ENCODE data around the gene CERS1. TPM values are rescaled to one million over a fixed set of nuclear protein-coding genes. Genes with fewer than 3 reads are reported as not detected.
A peak's percentile ranks its signal among the peaks of the same experiment; 100 is the strongest.

CERS1 gene
- total and polyA plus RNA-seq, 5 donors from 2014 or later, result not detected

- peaks cover 22% of the 10 kb centered on the region for H3K36me3 Mint-ChIP-seq
- Histone ChIP-seq H3K36me3 (ENCODE audit: control insufficient read depth, insufficient read depth, low read length) (peaks cover 21% of the 10 kb centered on the region), H3K4me1 (ENCODE audit: control insufficient read depth, insufficient read depth, low read length, poor library complexity, severe bottlenecking) (peaks cover 70% of the 10 kb centered on the region), H3K27ac (ENCODE audit: insufficient read depth, low read length, poor library complexity, severe bottlenecking) (peak overlapping the region; percentile 14), H3K9me3 (ENCODE audit: control insufficient read depth in 2 of 2, low read length in 2 of 2) (no peaks in the 10 kb centered on the region), H3K27me3 (ENCODE audit: control insufficient read depth, insufficient read depth, low read length) (no peaks in the 10 kb centered on the region), H3K4me3 (ENCODE audit: low read depth, low read length) (peak overlapping the region; percentile 89)
- no peaks in the 10 kb centered on the region for H3K27me3 Mint-ChIP-seq
- peak overlapping the region; percentile 92 to 97 (median 94) for H3K4me3 Mint-ChIP-seq
- H3K27ac Mint-ChIP-seq, result peak overlapping the region in 2 of 3 donors; percentile 82 to 88
- H3K4me1 Mint-ChIP-seq, result peaks cover 29 to 71% (median 53%) of the 10 kb centered on the region in 4 donors
- DNase-seq (no peak), ATAC-seq (ENCODE audit: low read depth in 2 of 2) (no peak)
- H3K9me3 Mint-ChIP-seq, result no peaks in the 10 kb centered on the region
Observed at GRCh38 chr19:18834644-18834984, 61.3 kb downstream of the CERS1 start.

- Mint-ChIP-seq H3K4me1 (peaks cover 29 to 66% (median 51%) of the 10 kb centered on the region in 4 donors), H3K36me3 (peaks cover 22% of the 10 kb centered on the region), H3K9me3 (no peaks in the 10 kb centered on the region), H3K27ac (peak overlapping the region; percentile 82 to 95 (median 88)), H3K27me3 (no peaks in the 10 kb centered on the region), H3K4me3 (peak overlapping the region; percentile 92 to 97 (median 94))
- Histone ChIP-seq H3K27me3 (ENCODE audit: control insufficient read depth, insufficient read depth, low read length) (no peaks in the 10 kb centered on the region), H3K36me3 (ENCODE audit: control insufficient read depth, insufficient read depth, low read length) (peaks cover 21% of the 10 kb centered on the region), H3K4me3 (ENCODE audit: low read depth, low read length) (peak overlapping the region; percentile 89), H3K9me3 (ENCODE audit: control insufficient read depth in 2 of 2, low read length in 2 of 2) (no peaks in the 10 kb centered on the region), H3K27ac (ENCODE audit: insufficient read depth, low read length, poor library complexity, severe bottlenecking) (peak overlapping the region; percentile 30), H3K4me1 (ENCODE audit: control insufficient read depth, insufficient read depth, low read length, poor library complexity, severe bottlenecking) (peaks cover 64% of the 10 kb centered on the region)
- no peak for ATAC-seq (ENCODE audit: low read depth in 2 of 2)
- no peak for DNase-seq
Observed at GRCh38 chr19:18833849-18834643, 61.9 kb downstream of the CERS1 start.

GRCh38 chr19:18833141-18833476 is 62.8 kb downstream of the CERS1 start:
- ATAC-seq (ENCODE audit: low read depth in 2 of 2) (no peak), DNase-seq (no peak)
- Mint-ChIP-seq H3K4me1 (peaks cover 29 to 56% (median 44%) of the 10 kb centered on the region in 4 donors), H3K27ac (peak overlapping the region; percentile 82 to 96 (median 93)), H3K36me3 (peaks cover 20% of the 10 kb centered on the region), H3K27me3 (peaks cover 8% of the 10 kb centered on the region), H3K9me3 (no peaks in the 10 kb centered on the region), H3K4me3 (peak overlapping the region; percentile 92 to 97 (median 94))
- peaks cover 57% of the 10 kb centered on the region for H3K4me1 ChIP-seq (ENCODE audit: control insufficient read depth, insufficient read depth, low read length, poor library complexity, severe bottlenecking)
- H3K9me3 ChIP-seq (ENCODE audit: control insufficient read depth in 2 of 2, low read length in 2 of 2), result no peaks in the 10 kb centered on the region
- peak overlapping the region; percentile 87 for H3K27ac ChIP-seq (ENCODE audit: insufficient read depth, low read length, poor library complexity, severe bottlenecking)
- H3K36me3 ChIP-seq (ENCODE audit: control insufficient read depth, insufficient read depth, low read length), result peaks cover 21% of the 10 kb centered on the region
- peak overlapping the region; percentile 89 for H3K4me3 ChIP-seq (ENCODE audit: low read depth, low read length)
- no peaks in the 10 kb centered on the region for H3K27me3 ChIP-seq (ENCODE audit: control insufficient read depth, insufficient read depth, low read length)

GRCh38 chr19:18832306-18833140 is 63.4 kb downstream of the CERS1 start:
- peaks cover 24 to 50% (median 38%) of the 10 kb centered on the region in 4 donors for H3K4me1 Mint-ChIP-seq
- peaks cover 0 to 1% (median 0%) of the 10 kb centered on the region in 7 donors for H3K9me3 Mint-ChIP-seq
- H3K27ac ChIP-seq (ENCODE audit: insufficient read depth, low read length, poor library complexity, severe bottlenecking), result peak overlapping the region; percentile 87
- H3K4me3 Mint-ChIP-seq, result peak overlapping the region; percentile 92 to 97 (median 94)
- DNase-seq, result peak in 2 of 3 donors; percentile 22 to 36
- peak overlapping the region; percentile 82 to 96 (median 93) for H3K27ac Mint-ChIP-seq
- no peaks in the 10 kb centered on the region for H3K9me3 ChIP-seq (ENCODE audit: control insufficient read depth in 2 of 2, low read length in 2 of 2)
- peaks cover 20% of the 10 kb centered on the region for H3K36me3 Mint-ChIP-seq
- no peaks in the 10 kb centered on the region for H3K27me3 ChIP-seq (ENCODE audit: control insufficient read depth, insufficient read depth, low read length)
- H3K27me3 Mint-ChIP-seq, result peaks cover 14% of the 10 kb centered on the region
- peak overlapping the region; percentile 89 for H3K4me3 ChIP-seq (ENCODE audit: low read depth, low read length)
- peak; percentile 45 to 46 for ATAC-seq (ENCODE audit: low read depth in 2 of 2)
- H3K36me3 ChIP-seq (ENCODE audit: control insufficient read depth, insufficient read depth, low read length), result peaks cover 17% of the 10 kb centered on the region
- H3K4me1 ChIP-seq (ENCODE audit: control insufficient read depth, insufficient read depth, low read length, poor library complexity, severe bottlenecking), result peaks cover 52% of the 10 kb centered on the region

DNA sequence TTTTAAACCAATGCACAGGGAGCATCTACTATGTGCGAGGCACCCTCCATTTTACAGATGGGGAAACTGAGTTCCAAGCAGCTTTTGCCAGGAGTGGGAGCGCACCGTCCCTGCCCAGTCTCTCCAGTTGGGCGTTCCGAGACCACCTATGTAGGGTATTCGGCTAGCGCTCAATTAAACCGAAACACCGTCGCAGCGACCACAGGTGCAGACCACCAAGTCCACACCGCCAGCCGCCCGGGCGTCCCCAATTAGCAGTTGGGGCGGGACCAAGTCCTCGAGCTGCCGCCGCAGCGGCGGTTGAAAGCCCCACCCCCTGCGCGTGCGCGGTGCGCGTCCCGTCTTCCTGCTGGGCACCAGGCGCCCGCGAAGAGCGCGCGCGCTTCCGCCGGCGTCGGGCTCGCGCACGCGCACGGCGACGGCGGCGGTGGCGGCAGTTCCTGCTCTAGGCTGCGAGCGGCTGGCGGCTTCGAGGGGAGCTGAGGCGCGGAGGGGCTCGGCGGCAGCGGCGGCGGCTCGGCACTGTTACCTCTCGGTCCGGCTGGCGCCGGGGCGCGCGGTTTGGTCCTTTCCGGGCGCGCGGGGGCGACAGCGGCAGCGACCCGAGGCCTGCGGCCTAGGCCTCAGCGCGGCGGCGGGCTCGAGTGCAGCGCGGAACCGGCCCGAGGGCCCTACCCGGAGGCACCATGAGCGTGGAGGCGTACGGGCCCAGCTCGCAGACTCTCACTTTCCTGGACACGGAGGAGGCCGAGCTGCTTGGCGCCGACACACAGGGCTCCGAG is 64.2 kb downstream of the CERS1 start, which contains the start of gene UPF1:
UPF1 (plus strand) TSS at position 436 of the 782 bp plus-strand sequence; CDS start at position 687, 251 bp downstream.
- H3K9me3 Mint-ChIP-seq, result peaks cover 0 to 1% (median 0%) of the 10 kb centered on the region in 7 donors
- peak within 1 kb of the TSS; percentile 82 to 96 (median 93) for H3K27ac Mint-ChIP-seq
- H3K9me3 ChIP-seq (ENCODE audit: control insufficient read depth in 2 of 2, low read length in 2 of 2), result peaks cover 6% of the 10 kb centered on the region in 2 experiments
- H3K27me3 Mint-ChIP-seq, result peaks cover 16% of the 10 kb centered on the region
- H3K4me3 ChIP-seq (ENCODE audit: low read depth, low read length), result peak within 1 kb of the TSS; percentile 89
- H3K27ac ChIP-seq (ENCODE audit: insufficient read depth, low read length, poor library complexity, severe bottlenecking), result peak within 1 kb of the TSS; percentile 87
- DNase-seq (peak; percentile 96), ATAC-seq (ENCODE audit: low read depth in 2 of 2) (peak; percentile 85 to 87)
- peak within 1 kb of the TSS; percentile 92 to 97 (median 94) for H3K4me3 Mint-ChIP-seq
- H3K27me3 ChIP-seq (ENCODE audit: control insufficient read depth, insufficient read depth, low read length), result no peaks in the 10 kb centered on the region
- H3K4me1 ChIP-seq (ENCODE audit: control insufficient read depth, insufficient read depth, low read length, poor library complexity, severe bottlenecking), result peaks cover 44% of the 10 kb centered on the region
- peaks cover 16% of the 10 kb centered on the region for H3K36me3 ChIP-seq (ENCODE audit: control insufficient read depth, insufficient read depth, low read length)
- peaks cover 20% of the 10 kb centered on the region for H3K36me3 Mint-ChIP-seq
- peaks cover 23 to 43% (median 34%) of the 10 kb centered on the region in 4 donors for H3K4me1 Mint-ChIP-seq

GRCh38 chr19:18830488-18830887 is 65.5 kb downstream of the CERS1 start:
- Histone ChIP-seq H3K27ac (ENCODE audit: insufficient read depth, low read length, poor library complexity, severe bottlenecking) (no peak overlapping the region), H3K9me3 (ENCODE audit: control insufficient read depth in 2 of 2, low read length in 2 of 2) (peaks cover 6% of the 10 kb centered on the region in 2 experiments), H3K4me1 (ENCODE audit: control insufficient read depth, insufficient read depth, low read length, poor library complexity, severe bottlenecking) (peaks cover 36% of the 10 kb centered on the region), H3K4me3 (ENCODE audit: low read depth, low read length) (no peak overlapping the region), H3K36me3 (ENCODE audit: control insufficient read depth, insufficient read depth, low read length) (peaks cover 7% of the 10 kb centered on the region), H3K27me3 (ENCODE audit: control insufficient read depth, insufficient read depth, low read length) (no peaks in the 10 kb centered on the region)
- no peak for ATAC-seq (ENCODE audit: low read depth in 2 of 2)
- peaks cover 9% of the 10 kb centered on the region for H3K36me3 Mint-ChIP-seq
- H3K27ac Mint-ChIP-seq, result no peak overlapping the region
- H3K9me3 Mint-ChIP-seq, result peaks cover 0 to 1% (median 0%) of the 10 kb centered on the region in 7 donors
- H3K4me3 Mint-ChIP-seq, result peak overlapping the region; percentile 32 to 80 (median 58)
- no peak for DNase-seq
- H3K27me3 Mint-ChIP-seq, result peaks cover 27% of the 10 kb centered on the region
- peaks cover 13 to 32% (median 23%) of the 10 kb centered on the region in 4 donors for H3K4me1 Mint-ChIP-seq

DNA sequence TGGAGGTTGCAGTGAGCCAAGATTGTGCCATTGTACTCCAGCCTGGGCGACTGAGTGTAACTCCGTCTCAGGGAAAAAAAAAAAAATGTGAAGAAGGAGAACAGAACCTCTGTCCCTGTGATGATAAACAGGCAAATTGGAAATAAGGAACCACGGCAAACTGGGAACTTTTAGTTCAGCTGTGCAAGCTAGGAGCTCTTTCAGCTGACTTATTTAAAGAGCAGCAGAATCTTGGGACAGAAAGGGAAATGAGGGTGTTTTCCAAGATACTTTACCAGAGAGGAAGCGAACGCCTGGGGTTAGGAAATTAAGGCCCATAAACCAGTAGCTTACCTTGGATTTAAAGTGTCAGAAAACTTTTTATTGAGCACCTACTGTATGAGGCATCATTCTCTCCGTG is 67.2 kb downstream of the CERS1 start:
- Mint-ChIP-seq H3K4me1 (peaks cover 3 to 15% (median 8%) of the 10 kb centered on the region in 4 donors), H3K36me3 (peaks cover 6% of the 10 kb centered on the region), H3K4me3 (no peak overlapping the region), H3K27ac (no peak overlapping the region), H3K27me3 (peaks cover 33% of the 10 kb centered on the region), H3K9me3 (peaks cover 0 to 1% (median 0%) of the 10 kb centered on the region in 7 donors)
- H3K4me3 ChIP-seq (ENCODE audit: low read depth, low read length), result no peak overlapping the region
- no peaks in the 10 kb centered on the region for H3K36me3 ChIP-seq (ENCODE audit: control insufficient read depth, insufficient read depth, low read length)
- DNase-seq (no peak), ATAC-seq (ENCODE audit: low read depth in 2 of 2) (no peak)
- peaks cover 20% of the 10 kb centered on the region for H3K4me1 ChIP-seq (ENCODE audit: control insufficient read depth, insufficient read depth, low read length, poor library complexity, severe bottlenecking)
- no peak overlapping the region for H3K27ac ChIP-seq (ENCODE audit: insufficient read depth, low read length, poor library complexity, severe bottlenecking)
- peaks cover 6% of the 10 kb centered on the region in 2 experiments for H3K9me3 ChIP-seq (ENCODE audit: control insufficient read depth in 2 of 2, low read length in 2 of 2)
- H3K27me3 ChIP-seq (ENCODE audit: control insufficient read depth, insufficient read depth, low read length), result no peaks in the 10 kb centered on the region
